ENCODE results near the gene BRI3BP.

DNA sequence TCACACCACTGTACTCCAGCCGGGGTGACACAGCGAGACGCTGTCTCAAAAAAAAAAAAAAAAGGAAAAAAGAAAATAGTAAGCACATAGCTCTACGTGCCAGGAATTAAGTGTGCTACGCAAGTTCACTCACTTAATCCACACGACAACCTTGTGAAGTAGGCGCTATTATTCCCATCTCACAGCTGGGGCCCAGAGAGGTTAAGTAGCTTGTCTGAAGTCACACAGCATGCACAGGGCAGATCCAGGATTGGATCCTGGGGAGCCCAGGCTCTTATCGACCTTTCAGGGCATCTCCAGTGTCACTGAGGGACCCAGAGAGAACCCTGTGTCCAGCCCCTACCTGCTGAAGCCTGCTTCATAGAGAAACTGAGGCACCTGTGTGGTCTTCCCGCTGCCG is 16.4 kb upstream of the BRI3BP start:
- TF ChIP-seq, protein P1, sequence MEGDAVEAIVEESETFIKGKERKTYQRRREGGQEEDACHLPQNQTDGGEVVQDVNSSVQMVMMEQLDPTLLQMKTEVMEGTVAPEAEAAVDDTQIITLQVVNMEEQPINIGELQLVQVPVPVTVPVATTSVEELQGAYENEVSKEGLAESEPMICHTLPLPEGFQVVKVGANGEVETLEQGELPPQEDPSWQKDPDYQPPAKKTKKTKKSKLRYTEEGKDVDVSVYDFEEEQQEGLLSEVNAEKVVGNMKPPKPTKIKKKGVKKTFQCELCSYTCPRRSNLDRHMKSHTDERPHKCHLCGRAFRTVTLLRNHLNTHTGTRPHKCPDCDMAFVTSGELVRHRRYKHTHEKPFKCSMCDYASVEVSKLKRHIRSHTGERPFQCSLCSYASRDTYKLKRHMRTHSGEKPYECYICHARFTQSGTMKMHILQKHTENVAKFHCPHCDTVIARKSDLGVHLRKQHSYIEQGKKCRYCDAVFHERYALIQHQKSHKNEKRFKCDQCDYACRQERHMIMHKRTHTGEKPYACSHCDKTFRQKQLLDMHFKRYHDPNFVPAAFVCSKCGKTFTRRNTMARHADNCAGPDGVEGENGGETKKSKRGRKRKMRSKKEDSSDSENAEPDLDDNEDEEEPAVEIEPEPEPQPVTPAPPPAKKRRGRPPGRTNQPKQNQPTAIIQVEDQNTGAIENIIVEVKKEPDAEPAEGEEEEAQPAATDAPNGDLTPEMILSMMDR (conservative IDR thresholded peaks at IDR 0.05; ENCODE audit: low read length) = no peak
- TF ChIP-seq EZH2phosphoT487 (IDR thresholded peaks at IDR 0.05; ENCODE audit: borderline replicate concordance) = no peak

Data from Loucy (cell line).